ENCODE results near the gene ARAF.

Gene ARAF

DNA sequence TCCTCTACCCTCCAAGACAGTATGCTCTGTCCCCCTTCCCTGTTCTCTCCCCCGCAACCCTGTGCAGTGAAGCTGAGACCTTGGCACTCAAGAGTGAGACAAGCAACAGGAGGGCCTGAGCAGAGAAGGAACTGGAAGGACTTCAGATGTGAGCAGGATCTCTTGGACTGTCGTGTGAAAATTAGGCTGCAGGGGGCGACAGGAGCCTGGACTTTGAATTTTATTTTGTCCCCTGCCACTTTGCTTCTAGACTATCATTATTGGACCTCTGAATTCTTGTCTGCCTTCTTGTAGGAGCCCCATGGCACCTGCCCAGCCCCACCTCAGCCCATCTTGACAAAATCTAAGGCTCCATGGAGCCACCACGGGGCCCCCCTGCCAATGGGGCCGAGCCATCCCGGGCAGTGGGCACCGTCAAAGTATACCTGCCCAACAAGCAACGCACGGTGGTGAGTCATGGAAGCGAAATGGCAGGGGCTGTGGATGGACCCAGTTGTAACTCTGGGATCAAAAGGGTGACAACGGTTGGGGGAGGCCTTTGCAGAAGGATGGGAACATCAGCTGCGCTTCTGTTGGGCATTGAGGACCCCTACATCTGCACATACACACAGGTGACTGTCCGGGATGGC, 1.7 kb downstream of the ARAF start:
- no peak for TF ChIP-seq ZC3H10 (CRISPR knock-in tag; IDR thresholded peaks at IDR 0.05)
- TF ChIP-seq ZFP30 (CRISPR knock-in tag; IDR thresholded peaks at IDR 0.05), result no peak
- TF ChIP-seq, protein P1, sequence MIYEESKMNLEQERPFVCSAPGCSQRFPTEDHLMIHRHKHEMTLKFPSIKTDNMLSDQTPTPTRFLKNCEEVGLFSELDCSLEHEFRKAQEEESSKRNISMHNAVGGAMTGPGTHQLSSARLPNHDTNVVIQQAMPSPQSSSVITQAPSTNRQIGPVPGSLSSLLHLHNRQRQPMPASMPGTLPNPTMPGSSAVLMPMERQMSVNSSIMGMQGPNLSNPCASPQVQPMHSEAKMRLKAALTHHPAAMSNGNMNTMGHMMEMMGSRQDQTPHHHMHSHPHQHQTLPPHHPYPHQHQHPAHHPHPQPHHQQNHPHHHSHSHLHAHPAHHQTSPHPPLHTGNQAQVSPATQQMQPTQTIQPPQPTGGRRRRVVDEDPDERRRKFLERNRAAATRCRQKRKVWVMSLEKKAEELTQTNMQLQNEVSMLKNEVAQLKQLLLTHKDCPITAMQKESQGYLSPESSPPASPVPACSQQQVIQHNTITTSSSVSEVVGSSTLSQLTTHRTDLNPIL (CRISPR knock-in tag; IDR thresholded peaks at IDR 0.05; ENCODE audit: low read depth), result no peak
- TF ChIP-seq RARB (CRISPR knock-in tag; IDR thresholded peaks at IDR 0.05), result no peak
- no peak for TF ChIP-seq ISL1 (CRISPR knock-in tag; IDR thresholded peaks at IDR 0.05)
- no peak for TF ChIP-seq TOX (CRISPR knock-in tag; IDR thresholded peaks at IDR 0.05; ENCODE audit: borderline replicate concordance)
- TF ChIP-seq POU6F1 (CRISPR knock-in tag; IDR thresholded peaks at IDR 0.05; ENCODE audit: borderline replicate concordance, low read depth), result no peak
- no peak for TF ChIP-seq BACH2 (CRISPR knock-in tag; IDR thresholded peaks at IDR 0.05; ENCODE audit: borderline replicate concordance)
- TF ChIP-seq TSHZ2 (CRISPR knock-in tag; IDR thresholded peaks at IDR 0.05), result no peak
- no peak for TF ChIP-seq ZNF70 (CRISPR knock-in tag; IDR thresholded peaks at IDR 0.05)
- no peak for TF ChIP-seq ZNF565 (CRISPR knock-in tag; conservative IDR thresholded peaks at IDR 0.05; ENCODE audit: low read depth)
- TF ChIP-seq ZNF8 (CRISPR knock-in tag; IDR thresholded peaks at IDR 0.05), result no peak
- ATAC-seq, result no peak

DNA sequence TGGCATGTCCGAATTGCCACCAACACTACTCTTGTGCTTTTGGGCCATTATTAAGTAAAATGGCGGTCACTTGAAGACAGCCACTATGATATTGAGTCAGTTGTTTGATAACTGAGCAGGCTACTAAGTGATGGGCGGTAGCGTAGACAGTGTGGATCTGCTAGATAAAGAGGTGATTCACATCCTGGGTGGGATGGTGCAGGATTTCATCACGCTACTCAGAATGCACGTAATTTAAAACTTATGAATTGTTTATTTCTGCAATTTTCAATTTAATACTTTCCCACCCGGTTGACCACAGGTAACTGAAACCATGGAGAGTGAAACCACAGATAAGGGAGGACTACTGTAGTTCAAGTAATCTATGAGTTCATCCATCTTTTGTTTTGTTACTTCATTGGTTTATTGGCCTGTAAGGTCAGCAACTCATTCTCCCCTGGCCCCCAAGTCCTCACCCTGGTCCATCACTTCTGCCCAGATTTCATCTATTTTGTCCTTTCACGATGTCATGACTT, 2.9 kb downstream of the ARAF start:
- TF ChIP-seq TSHZ2 (CRISPR knock-in tag; IDR thresholded peaks at IDR 0.05) (no peak), ZFP3 (CRISPR knock-in tag; IDR thresholded peaks at IDR 0.05) (no peak), ZFP30 (CRISPR knock-in tag; IDR thresholded peaks at IDR 0.05) (no peak), ARNTL (CRISPR knock-in tag; IDR thresholded peaks at IDR 0.05; ENCODE audit: borderline replicate concordance, low read depth) (no peak), POU6F1 (CRISPR knock-in tag; IDR thresholded peaks at IDR 0.05; ENCODE audit: borderline replicate concordance, low read depth) (no peak), TCF4 (CRISPR knock-in tag; IDR thresholded peaks at IDR 0.05; ENCODE audit: borderline replicate concordance) (no peak), TOX (CRISPR knock-in tag; IDR thresholded peaks at IDR 0.05; ENCODE audit: borderline replicate concordance) (no peak), ZNF565 (CRISPR knock-in tag; conservative IDR thresholded peaks at IDR 0.05; ENCODE audit: low read depth) (no peak), ESRRG (CRISPR knock-in tag; IDR thresholded peaks at IDR 0.05) (no peak)
- TF ChIP-seq, protein P2, sequence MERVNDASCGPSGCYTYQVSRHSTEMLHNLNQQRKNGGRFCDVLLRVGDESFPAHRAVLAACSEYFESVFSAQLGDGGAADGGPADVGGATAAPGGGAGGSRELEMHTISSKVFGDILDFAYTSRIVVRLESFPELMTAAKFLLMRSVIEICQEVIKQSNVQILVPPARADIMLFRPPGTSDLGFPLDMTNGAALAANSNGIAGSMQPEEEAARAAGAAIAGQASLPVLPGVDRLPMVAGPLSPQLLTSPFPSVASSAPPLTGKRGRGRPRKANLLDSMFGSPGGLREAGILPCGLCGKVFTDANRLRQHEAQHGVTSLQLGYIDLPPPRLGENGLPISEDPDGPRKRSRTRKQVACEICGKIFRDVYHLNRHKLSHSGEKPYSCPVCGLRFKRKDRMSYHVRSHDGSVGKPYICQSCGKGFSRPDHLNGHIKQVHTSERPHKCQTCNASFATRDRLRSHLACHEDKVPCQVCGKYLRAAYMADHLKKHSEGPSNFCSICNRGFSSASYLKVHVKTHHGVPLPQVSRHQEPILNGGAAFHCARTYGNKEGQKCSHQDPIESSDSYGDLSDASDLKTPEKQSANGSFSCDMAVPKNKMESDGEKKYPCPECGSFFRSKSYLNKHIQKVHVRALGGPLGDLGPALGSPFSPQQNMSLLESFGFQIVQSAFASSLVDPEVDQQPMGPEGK (CRISPR knock-in tag; IDR thresholded peaks at IDR 0.05; ENCODE audit: borderline replicate concordance), result no peak
- TF ChIP-seq, protein P1 (CRISPR knock-in tag; IDR thresholded peaks at IDR 0.05; ENCODE audit: low read depth), result no peak
- ATAC-seq, result no peak

All from SK-N-SH treated with all-trans-retinoic acid at 6 μM for 48 hours (cell line).